ENCODE measurements around the gene TRAPPC2. TPM values are rescaled to one million over a fixed set of nuclear protein-coding genes. Genes with fewer than 3 reads are reported as not detected.

The TRAPPC2 gene
- total and polyA plus RNA-seq, 2 of the 13 experiments (the other 11 are each of a cell fraction or from before 2014, with no cell fraction given) = 4.4 to 8.1 TPM

DNA sequence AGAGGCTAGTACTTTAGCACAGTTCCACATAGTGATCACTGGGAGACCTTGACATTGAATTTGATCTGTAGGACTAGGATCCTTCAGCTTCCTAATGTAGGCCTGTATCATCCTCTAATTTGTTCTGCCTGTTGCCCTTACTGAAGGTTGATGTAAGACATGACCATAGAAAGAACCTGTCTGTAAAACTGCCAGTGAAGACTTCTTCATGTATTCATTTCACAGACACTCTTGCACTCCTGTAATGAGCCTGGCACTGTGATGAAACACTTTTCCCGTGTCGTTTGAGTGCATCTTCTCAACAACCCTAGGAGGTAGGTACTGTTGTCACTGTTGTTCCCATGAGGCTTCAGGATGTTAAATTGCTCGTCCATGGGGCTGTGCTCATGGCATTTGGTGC lies 30.8 kb downstream of the TRAPPC2 start:
- no peaks in the 10 kb centered on the region for H3K9me3 ChIP-seq (ENCODE audit: low read length)
- H3K4me3 ChIP-seq (replicated peaks in 1 of 3; ENCODE audit: insufficient read depth in 1 of 3, low read depth in 2 of 3, low read length in 3 of 3) = no peak overlapping the region
- 0 out of 2 replicates have a peak, but pooled peaks cover 3% of the 10 kb centered on the region for H4K20me1 ChIP-seq (ENCODE audit: insufficient read depth, low read length)
- BruUV-seq (replicated peaks) = no TSS peak
- DNase-seq (ENCODE audit: low spot score) (no peak), FAIRE-seq (no peak), ATAC-seq (no peak)
- H3K9ac ChIP-seq (ENCODE audit: insufficient read depth, low read depth, low read length) = no peak overlapping the region
- WGBS (ENCODE audit: low lambda C conversion rate) = 80% methylated on average over 2 of the region's 3 CpGs
- no peaks in the 10 kb centered on the region for H3K4me1 ChIP-seq (ENCODE audit: insufficient read depth, low read length)
- H2AFZ ChIP-seq (ENCODE audit: low read length) = no peak overlapping the region
- no peaks in the 10 kb centered on the region for H3K27me3 ChIP-seq (ENCODE audit: control insufficient read depth in 1 of 2, insufficient read depth in 2 of 2, low read length in 2 of 2)
- in situ Hi-C loops (cut with HindIII; ENCODE audit: extremely low pct_ligation_motif_present, low pct_unique_long_range_greater_than_20kb) (no loop called here), intact Hi-C loops (cut with micrococcal nuclease; ENCODE audit: unreplicated experiment) (no loop called here)
- no peak overlapping the region for H3K27ac ChIP-seq (ENCODE audit: extremely low read length, insufficient read depth, low read length)
- peaks cover 28% of the 10 kb centered on the region for H3K79me2 ChIP-seq (ENCODE audit: insufficient read depth, low read length)
- POLR2A ChIA-PET = interaction anchor here (1.5 kb wide), 1 partner anchor 15 kb away, joined by 3 read pairs; the partner anchor contains the start of gene RAB9A
- no peak overlapping the region for H3K4me2 ChIP-seq (ENCODE audit: low read depth, low read length)
- no peaks in the 10 kb centered on the region; a peak in 1 of 5 replicates for H3K36me3 ChIP-seq (replicated peaks in 1 of 2; ENCODE audit: control insufficient read depth in 1 of 2, insufficient read depth in 2 of 2, low read length in 2 of 2)
- TF ChIP-seq ZFAT (CRISPR knock-in tag; conservative IDR thresholded peaks at IDR 0.05) (no peak), KDM4B (CRISPR knock-in tag; IDR thresholded peaks at IDR 0.05) (no peak), MAFF (IDR thresholded peaks at IDR 0.05; ENCODE audit: low read depth, low read length) (no peak)
- TF ChIP-seq, protein P1, sequence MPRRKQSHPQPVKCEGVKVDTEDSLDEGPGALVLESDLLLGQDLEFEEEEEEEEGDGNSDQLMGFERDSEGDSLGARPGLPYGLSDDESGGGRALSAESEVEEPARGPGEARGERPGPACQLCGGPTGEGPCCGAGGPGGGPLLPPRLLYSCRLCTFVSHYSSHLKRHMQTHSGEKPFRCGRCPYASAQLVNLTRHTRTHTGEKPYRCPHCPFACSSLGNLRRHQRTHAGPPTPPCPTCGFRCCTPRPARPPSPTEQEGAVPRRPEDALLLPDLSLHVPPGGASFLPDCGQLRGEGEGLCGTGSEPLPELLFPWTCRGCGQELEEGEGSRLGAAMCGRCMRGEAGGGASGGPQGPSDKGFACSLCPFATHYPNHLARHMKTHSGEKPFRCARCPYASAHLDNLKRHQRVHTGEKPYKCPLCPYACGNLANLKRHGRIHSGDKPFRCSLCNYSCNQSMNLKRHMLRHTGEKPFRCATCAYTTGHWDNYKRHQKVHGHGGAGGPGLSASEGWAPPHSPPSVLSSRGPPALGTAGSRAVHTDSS (CRISPR knock-in tag; conservative IDR thresholded peaks at IDR 0.05) = no peak
- CTCF ChIA-PET (ENCODE audit: low intra/inter-chr PET ratio, low total read pairs) = no interaction called here

- ChIA-PET CTCF (ENCODE audit: low intra/inter-chr PET ratio, low total read pairs) (no interaction called here), POLR2A (interaction anchor here (1.5 kb wide), 1 partner anchor 14 kb away, joined by 3 read pairs; the partner anchor contains the start of gene RAB9A)
- no peak overlapping the region for H3K4me3 ChIP-seq (replicated peaks in 1 of 3; ENCODE audit: insufficient read depth in 1 of 3, low read depth in 2 of 3, low read length in 3 of 3)
- 92% methylated on average over 3 of the region's 3 CpGs for WGBS (ENCODE audit: low lambda C conversion rate)
- H3K4me2 ChIP-seq (ENCODE audit: low read depth, low read length) = no peak overlapping the region
- peaks cover 32% of the 10 kb centered on the region for H3K79me2 ChIP-seq (ENCODE audit: insufficient read depth, low read length)
- TF ChIP-seq ZNF839 (CRISPR knock-in tag; IDR thresholded peaks at IDR 0.05; ENCODE audit: borderline replicate concordance) = no peak
- no peak for TF ChIP-seq POLR2G (IDR thresholded peaks at IDR 0.05; ENCODE audit: low read depth, low read length)
- TF ChIP-seq ZNF260 (CRISPR knock-in tag; IDR thresholded peaks at IDR 0.05; ENCODE audit: borderline replicate concordance, low read depth) = no peak
- TF ChIP-seq ZNF777 (CRISPR knock-in tag; IDR thresholded peaks at IDR 0.05) = no peak
- no peak overlapping the region for H3K9ac ChIP-seq (ENCODE audit: insufficient read depth, low read depth, low read length)
- no peaks in the 10 kb centered on the region for H3K9me3 ChIP-seq (ENCODE audit: low read length)
- H3K4me1 ChIP-seq (ENCODE audit: insufficient read depth, low read length) = no peaks in the 10 kb centered on the region
- in situ Hi-C loops (cut with HindIII; ENCODE audit: extremely low pct_ligation_motif_present, low pct_unique_long_range_greater_than_20kb) (no loop called here), intact Hi-C loops (cut with micrococcal nuclease; ENCODE audit: unreplicated experiment) (no loop called here)
- no peak overlapping the region for H3K27ac ChIP-seq (ENCODE audit: extremely low read length, insufficient read depth, low read length)
- no peak for ATAC-seq
- no peak for DNase-seq (ENCODE audit: low spot score)
- H3K27me3 ChIP-seq (ENCODE audit: control insufficient read depth in 1 of 2, insufficient read depth in 2 of 2, low read length in 2 of 2) = no peaks in the 10 kb centered on the region
- H2AFZ ChIP-seq (ENCODE audit: low read length) = no peak overlapping the region
- H3K36me3 ChIP-seq (replicated peaks in 1 of 2; ENCODE audit: control insufficient read depth in 1 of 2, insufficient read depth in 2 of 2, low read length in 2 of 2) = no peaks in the 10 kb centered on the region; a peak in 1 of 5 replicates
- BruUV-seq (replicated peaks) = no TSS peak
- 0 out of 2 replicates have a peak, but pooled peaks cover 3% of the 10 kb centered on the region for H4K20me1 ChIP-seq (ENCODE audit: insufficient read depth, low read length)
- FAIRE-seq = no peak
Measured at GRCh38 chrX:13703135-13703534, 31.3 kb downstream of the TRAPPC2 start.
